GM19395 (cell line): ENCODE data around the gene TMEM127.
"Not testable (repeated sequence)": the region's sequence is repeated elsewhere in the genome, so short reads cannot be mapped to it uniquely, and the experiment has no call there.

ENCODE experiments used
- ATAC-seq: cut with Tn5 transposase; IDR thresholded peaks from one replicate; pipeline ENCODE4 v1.9.1; 2021; ENCODE audit warnings: mild to moderate bottlenecking, moderate library complexity; ENCODE audit not compliant: unreplicated experiment

TMEM127 gene

DNA sequence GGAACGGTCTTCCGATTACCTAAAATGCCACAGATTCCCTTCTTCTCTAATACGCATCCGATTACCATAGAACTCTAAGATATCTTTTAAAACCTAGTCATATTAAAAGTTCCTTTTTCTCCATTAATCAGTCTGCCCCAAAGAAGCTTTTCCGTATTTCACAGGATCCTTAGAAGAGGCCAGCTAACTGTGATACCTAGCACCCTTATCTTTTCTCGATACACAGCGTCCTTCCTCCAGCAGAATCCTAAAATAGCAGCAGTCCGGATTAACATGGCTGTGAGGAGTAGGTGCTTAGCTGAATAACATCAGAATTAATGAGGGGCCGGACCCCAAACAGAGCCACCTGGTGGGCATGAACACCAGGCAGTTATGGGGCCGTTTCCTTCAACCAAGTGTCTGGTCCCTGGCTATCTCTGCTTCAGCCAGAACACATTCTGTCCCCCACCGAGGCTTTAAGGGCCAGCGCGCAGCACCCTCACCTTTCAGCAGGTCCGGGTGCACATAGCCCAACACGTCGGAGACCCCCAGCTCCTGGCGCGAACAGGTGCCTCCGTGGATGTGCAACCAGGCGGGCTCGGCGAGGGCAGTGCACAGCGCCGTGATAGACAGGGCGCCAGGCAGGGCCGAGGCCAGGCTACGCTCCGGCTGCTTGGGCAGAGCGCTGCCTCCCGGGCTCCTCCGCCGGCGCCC, 995 bp downstream of the TMEM127 start:
- ATAC-seq, result no peak

DNA sequence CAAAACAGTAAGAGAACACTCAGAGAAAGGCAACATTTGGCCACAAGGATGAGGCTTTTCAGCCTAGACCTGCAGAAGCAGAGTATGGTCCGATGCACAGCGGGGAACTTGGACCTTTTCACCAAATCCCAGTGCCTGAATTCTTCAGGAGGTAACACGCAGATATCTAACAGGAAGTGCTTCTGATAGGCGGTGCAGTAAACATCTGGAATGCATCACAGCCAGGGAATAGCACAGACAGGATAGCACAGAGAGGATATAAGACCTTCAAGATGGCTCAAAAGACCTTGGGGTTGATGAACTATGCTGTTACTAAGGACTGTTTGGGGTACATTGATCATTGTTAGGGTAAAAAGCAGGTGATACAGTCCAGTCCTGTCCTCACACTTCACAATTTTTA, 1.7 kb downstream of the TMEM127 start:
- ATAC-seq, result no peak

DNA sequence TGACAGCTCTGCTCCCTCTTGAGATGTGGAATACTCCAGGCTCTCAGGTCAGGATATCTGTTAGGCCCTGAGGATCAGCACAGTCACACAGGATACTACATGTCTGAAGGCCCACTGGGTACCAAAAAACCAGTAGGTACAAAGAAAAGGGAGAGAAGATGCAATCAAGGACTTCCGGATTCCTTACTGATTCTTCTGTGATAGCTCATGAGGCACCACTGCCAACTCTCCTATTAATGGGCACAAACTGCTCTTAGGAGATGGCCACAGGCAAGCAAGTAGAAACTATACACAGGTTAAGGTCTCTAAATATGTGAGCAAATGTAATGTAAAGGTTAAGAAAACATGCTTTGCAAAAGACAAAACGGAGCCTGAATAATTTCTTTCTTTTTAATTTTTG, 3.5 kb downstream of the TMEM127 start:
- no peak for ATAC-seq

DNA sequence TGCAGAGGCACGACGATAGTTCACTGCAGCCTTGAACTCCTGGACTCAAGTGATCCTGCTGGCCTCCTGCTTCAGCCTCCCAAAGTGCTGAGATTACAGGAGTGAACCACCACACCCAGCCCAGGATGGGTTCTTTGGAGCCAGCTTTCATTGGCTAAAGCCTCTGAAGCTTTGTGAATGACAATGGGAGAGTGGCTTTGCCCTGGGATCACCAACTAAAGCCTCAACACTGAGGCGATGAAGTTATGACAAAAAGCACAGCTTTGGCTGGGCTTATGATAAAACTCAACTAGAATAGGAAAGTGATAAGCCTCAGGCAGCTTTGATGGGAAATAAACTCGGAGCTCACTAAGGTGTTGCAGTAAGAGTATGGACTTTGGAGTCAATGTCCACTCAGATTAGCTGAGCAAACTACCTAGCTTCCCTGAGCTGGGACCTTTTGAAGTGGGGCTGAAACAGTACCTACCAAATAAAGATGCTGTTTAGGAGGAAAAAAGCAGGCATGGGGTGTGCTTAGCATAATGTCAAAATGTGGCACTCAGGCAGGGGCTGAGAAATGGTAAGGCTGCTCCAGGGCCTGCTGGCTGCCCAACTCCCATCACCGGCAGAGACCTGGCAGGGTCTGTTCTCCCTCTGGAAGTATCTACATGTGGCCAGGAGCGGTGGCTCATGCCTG, 4.3 kb downstream of the TMEM127 start:
- ATAC-seq, result no peak

DNA sequence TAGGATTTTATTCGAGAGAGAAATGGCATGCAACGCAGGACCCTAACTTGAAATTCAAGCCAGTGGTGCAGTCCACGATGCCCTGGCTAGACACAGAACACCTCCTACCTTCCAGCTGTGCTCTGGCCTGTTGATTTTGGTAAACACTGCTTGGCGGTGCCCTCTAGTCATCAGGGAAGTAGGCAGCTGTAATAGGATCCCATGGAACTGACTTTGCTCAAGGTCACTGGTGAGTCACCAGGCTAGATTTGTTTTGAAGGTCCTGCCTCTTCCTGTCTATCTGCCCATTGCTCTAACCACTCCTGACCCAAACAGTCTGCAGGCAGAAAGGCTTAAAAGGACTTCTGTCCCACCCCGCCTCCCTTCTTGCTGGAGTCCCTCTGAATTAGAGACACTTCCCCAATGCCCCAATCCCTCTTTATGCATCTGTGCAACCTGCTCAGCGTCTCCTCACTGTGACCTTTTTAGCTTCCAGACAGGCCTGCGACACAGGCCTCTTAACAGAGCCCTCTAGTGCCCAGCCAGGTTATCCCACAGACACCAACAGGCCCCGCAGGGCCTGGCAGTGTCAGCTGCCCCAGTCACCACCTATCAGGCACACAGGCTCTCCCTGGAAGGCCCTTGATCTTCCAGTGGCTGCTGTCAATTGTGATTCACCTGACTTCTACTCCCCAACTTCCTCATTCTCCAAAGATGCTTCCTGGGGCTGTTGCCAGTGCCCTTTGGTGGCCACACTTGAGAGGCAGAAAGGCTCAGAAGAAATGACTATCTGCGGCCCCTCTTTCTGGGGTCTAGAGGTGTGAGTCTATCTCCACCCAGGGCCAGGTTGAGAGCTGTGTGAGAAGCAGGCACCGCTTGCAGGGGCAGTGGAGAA, 5.2 kb downstream of the TMEM127 start:
- ATAC-seq, result no peak

DNA sequence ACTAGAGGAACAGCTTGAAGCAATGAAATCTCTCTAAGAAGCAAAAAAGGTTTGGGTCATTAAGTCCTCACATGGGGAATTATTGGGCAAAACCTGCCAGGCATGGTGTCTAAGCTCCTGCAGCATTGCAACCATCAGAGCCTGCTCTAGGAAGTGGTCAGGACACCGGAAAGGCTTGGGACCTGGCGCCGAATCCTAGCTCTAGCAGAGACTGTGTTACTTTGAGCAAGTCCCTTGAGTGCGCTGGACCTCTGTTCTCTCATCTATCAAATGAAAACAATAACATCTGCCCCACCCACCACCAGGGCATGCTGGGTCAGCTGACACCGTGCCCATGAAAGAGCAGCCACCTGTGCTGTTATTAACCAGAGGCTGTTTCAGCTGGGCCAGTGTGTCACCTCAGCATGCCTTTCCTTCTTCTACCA, 6.3 kb downstream of the TMEM127 start:
- no peak for ATAC-seq

DNA sequence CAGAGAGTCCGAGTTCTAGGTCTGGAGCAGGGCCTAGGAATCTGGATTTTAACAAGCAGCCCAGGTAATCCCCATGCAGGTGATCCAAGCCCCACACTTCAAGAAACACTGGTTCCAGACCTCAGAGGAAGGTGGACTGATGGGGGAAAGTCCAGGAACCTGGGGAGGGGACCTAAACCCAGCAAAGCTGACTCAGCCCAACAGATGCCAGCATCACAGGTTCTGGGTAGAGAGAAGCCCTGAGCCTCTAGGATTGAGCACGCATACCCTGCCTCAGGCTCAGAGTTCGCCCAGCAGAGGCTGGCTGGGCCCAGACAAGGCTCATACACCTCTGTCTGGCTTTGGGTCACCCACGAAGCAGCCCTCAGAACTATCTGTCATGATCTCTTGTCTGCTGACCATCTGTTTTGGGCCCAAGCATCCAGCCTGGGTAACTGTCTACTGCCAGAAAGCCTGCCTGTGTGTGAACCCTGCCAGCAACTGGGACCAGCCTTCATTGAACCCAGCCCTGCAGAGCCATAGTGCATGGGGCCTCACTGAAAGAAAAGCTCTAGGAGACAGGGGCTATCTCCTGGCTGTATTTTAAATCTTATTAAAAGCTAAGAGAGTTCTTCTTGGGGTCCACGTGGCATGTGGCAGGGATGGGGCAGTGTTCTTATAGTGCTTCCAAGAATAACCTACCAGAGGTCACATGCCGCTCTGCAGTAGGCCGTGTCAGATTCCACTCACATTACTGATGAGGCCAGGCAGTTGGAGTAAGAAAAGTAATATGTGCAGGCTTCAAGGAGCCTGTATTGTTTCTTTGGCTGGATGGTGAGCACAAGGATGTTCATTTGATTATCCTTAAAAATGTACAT, 7.4 kb downstream of the TMEM127 start:
- no peak for ATAC-seq

DNA sequence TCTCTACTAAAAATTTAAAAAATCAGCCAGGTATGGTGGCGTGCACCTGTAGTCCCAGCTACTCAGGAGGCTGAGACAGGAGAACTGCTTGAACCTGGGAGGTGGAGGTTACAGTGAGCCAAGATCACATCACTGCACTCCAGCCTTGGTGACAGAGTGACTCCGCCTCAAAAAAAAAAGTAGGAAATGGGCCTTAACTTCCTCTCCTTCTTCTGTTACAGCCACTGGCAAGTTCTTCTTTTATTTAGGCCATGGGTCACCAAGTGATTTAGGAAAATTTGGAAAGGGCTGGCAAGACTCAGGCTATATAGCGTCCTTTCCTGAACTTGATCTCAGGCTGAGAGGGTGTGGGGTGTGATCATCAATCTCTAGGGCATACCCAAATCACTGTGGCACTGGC, 8.1 kb downstream of the TMEM127 start:
- not testable (repeated sequence) for ATAC-seq

DNA sequence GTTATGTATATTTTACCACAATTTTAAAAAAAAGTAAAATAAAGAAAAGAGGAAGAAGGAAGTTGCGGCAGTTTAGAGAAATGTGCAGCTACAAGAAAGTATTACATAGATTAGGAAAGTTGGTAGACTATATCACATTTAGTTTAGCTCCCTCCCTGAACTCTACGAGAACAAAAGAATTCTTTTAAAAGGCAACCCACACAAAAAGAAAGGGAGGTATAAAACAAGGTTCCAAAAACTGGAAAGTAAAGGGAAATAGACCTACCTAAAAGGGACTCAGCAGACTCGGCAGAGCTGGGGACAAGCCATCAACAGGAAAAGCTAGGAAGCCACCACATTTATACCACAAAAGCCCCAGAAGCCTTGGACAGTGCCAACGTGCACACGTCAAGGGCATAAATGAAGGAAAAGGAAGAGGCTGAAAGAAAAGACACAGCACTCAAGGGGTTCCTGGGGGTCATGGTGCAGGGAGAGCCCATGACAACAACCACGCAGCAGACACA, 9.1 kb downstream of the TMEM127 start:
- ATAC-seq, result no peak

DNA sequence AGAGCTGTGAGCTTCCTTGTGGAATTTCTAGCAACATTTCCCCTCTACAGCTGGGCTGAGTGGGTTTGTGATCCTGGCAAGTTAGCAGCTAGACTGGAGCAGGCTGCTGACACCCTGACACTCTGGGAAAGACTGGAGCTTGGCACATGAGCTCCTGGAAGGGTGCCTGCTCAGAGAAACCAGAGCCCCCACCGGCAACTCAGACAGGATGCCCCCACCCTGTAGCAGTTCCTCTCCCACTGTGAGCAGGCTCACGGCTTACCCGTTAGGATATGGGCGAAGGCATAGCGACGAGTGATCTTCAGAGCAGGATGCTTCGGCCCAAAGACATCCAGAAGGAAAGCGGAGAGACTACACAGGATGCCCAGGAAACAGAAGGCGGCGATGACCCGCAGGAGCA, 11.2 kb downstream of the TMEM127 start:
- ATAC-seq, result no peak

DNA sequence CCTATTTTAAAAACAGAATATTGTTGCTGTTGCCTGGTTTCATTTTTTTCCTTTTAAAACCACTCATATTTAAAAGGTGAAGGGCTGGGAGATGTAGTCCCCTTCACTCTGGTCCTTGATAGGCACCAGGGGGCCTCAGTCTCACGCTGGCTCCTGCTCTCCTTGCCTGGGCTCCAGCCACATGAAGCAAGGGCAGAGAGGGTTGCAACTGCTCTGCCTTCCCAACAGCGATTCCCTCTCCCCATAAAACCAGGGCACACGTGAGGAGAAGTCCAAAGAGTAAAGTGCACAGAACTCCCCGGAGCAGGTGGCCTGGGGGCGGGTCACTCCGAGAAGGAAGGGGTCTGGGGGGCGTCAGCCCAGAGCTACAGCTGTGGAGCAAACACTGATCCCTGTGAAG, 12.8 kb downstream of the TMEM127 start:
- ATAC-seq, result no peak

DNA sequence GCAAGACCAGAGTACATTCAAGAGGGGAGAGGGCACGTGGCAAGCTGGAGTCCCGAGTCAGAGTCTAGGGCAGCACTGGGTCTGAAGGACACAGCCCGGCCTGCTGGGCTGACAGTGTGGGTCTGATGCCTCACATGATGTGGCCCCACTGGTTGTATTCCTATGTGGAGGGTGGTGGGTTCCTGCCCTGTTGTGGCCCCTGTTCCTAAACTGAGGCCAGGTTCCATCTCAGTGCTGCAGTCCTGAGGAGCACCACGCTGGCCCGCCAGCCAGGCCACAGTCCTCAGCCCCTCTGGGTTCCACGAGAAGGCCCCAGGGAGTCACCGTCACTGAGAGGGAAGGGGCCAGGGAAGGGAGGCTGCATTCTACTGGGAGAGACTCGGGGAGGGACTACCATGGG, 13.3 kb downstream of the TMEM127 start:
- ATAC-seq, result no peak

DNA sequence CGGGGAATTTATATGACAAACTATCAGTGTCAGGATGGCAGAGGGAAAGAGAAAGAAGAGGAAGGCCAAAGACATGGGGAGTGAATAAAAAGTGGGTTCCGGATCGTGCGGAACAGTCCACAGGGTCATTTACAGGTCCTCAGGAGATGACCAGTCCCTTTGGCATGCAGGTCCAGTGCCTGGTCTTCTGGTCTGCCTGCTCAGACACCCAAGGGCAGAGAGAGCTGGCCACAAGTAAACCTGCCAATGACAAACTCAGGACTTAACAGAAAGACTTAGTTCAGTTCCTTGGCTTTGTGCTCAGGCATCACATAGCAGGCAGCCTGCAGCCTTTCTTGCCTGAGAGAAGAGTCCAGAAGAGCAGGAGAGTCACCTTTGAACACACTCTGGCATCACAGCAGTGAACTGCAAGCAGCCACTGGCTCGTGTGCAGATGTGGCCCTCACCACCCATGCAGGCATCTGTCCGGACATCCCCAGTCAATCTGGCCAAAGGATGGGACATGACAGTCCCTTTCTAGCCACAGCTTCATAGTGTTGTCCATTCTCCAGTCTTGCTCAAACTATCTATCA, 14.0 kb downstream of the TMEM127 start:
- no peak for ATAC-seq

DNA sequence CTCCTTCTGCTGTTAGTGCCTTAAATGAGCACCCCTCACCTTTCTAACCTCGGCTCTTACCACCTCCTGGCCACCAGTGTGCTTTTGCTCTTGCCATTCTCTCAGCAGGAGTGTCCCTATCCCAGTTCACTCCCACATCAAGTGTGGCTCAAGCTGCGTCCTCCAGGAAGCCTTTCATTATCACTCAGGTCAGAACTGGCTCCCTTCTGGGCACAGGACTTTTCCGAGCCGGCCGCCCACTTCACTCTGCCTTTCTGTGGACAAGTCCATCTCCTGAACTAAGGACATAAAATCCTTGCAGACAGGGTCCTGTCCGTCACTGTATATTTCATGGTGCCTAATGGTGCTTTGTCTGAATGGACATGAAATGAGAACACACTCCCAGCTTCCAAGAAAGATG, 15.6 kb downstream of the TMEM127 start:
- ATAC-seq, result no peak

DNA sequence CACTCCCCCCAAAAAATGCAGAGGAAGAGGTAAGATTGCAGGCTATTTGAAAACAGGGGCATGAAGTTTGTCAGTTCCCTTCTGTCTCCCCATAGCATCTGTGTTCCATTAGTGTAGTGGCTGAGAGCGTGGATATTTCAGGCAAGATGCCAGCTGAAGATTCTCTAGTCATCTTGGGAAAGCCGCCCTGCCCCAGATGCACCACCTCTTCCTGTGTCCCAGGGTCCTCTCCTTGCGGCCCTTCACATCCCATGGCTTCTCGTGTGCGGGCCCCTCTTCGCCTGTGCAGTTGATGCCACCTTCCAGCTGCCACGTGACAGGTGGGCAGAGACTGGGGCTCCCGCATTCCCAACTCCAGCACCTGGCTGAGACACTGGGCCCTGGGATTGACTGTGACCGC, 16.1 kb downstream of the TMEM127 start:
- no peak for ATAC-seq

DNA sequence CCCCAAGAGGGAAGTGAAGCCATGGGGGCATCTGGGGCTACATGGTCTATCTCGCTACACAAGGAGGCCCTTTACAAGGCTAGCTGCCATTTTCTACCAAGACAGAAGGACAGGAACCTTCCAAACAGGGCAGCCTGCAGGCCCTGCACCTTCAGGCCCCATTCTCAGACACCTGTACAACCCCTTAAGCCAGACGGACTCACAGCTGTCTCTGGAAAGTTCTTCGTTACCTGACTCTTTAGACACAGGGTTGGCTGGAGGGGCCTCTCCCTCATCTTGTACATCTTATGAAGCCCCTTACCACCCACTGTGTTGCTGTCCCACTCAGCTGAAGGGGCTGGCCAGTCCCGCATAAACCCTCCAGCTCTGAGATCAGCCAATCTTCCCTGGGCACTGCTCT, 17.2 kb downstream of the TMEM127 start:
- no peak for ATAC-seq

DNA sequence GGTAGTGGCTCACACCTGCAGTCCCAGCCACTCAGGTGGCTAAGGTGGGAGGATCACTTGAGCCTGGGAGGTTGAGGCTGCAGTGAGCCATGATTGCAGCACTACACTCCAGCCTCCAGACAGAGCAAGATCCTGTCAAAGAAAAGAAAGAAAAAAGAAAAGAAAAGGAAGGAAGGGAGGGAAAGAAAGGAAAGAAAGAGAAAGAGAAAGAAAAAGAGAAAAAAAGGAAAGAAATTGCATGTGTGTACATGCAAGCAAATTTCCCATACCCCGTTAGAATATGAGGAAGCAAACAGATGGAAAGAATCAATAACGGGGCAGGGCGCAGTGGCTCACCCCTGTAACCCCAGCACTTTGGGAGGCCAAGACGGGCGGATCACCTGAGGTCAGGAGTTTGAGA, 17.9 kb downstream of the TMEM127 start:
- no peak for ATAC-seq

DNA sequence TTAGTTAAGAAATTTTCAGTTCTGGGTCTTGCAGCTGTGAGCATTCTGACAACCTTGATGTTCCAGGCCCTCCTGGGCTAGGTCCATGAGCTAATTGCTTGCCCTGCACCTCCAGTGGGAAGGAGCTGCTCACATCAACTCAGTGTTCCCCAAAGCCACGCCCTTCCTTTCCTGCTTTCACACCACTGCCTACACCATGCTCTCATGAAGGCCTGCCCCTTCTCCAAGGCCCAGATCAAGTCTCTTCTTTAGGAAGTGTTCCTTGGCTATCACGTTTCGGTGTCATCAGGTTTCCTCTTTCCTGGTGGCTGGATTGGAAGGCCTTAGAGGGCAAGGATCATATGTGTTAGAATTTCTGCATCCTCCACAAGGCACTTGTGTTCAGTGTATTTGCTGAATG, 18.8 kb downstream of the TMEM127 start:
- ATAC-seq, result no peak

DNA sequence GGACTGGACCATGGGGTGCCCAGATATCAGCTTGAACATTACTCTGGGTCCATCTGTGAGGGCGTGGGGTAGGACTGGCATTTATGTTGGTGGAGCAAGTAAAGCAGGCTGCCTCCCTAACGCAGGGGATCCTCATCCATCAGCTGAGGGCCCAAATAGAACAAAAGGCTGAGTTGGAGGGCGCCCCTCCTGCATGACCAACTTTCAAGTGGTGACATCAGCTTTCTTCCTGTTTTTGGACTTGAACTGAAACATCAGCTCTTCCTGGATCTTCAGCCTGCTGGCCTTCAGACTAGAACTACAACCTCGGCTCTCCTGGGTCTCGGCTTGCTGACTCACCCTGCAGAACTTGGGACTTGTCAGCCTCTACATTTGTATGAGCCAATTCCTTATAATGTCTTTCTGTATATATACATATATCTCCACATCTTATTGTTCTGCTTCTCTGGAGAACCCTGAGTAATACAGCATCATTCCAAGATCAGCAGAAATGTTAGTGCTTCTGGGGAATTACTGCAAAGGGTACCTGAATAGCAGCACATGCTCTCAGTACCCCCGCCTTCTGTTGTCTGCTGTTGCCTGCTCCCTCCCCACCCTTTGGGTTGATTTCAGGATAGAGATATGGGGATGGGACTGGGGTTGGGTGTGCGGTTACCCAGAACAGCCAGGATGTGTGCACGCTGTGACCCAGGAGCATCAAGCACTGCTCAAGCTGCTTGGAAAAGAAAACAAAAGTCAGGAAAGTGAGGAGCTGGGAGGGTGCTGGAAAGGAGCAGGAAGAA, 20.0 kb downstream of the TMEM127 start:
- ATAC-seq, result no peak

DNA sequence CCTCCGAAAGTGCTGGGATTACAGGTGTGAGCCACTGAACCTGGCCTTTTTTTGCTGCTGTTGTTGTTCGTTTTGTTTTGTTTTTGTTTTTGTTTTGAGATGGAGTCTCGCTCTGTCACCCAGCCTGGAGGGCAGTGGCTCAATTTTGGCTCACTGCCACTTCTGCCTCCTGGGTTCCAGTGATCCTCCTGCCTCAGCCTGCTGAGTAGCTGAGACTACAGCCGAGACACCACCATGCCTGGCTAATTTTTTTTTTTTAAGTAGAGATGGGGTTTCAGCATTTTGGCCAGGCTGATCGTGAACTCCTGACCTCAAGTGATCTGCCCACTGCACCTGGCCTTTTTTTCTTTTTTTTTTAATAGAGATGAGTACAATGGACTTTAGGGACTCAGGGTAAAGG, 22.0 kb downstream of the TMEM127 start:
- ATAC-seq, result no peak
